GM12865 (cell line): ENCODE data around the gene RELN.

ENCODE experiments used
- DNase-seq: peaks from one replicate; pipeline ENCODE4 v3.0.0; 2010; ENCODE audit warnings: low read depth
- H3K4me3 ChIP-seq: 2 replicates; pipeline ENCODE4 v1.5.1; 2011; ENCODE audit warnings: mild to moderate bottlenecking, low read depth, low read length, control low read depth
- CTCF ChIP-seq: IDR thresholded peaks from 2 replicates; pipeline ENCODE4 v1.5.1; 2011; ENCODE audit warnings: low read length, control low read depth, low read depth, inconsistent platforms; ENCODE audit not compliant: insufficient read depth; ENCODE audit errors: missing control alignments

RELN gene

DNA sequence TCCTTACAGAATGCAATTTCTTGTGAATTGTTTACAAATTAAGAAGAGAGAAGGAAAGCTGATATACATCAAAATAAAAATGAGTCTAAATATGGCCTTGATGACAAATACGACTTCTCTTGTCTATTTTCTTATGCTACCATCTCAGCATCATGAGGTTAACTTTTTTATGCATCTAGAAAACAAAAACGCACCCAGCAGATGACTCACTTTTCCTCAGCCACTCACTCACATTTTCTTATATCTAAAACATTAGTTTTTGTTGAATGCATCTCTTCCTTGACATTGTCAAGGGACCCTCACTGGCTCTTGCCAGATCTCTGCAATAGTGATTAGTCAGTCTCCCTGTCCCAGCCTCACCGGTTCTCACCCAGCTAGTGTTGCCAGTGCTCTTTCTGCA is 287.0 kb downstream of the RELN start:
- no peak for DNase-seq
- no peak overlapping the region for H3K4me3 ChIP-seq
- TF ChIP-seq CTCF = no peak

DNA sequence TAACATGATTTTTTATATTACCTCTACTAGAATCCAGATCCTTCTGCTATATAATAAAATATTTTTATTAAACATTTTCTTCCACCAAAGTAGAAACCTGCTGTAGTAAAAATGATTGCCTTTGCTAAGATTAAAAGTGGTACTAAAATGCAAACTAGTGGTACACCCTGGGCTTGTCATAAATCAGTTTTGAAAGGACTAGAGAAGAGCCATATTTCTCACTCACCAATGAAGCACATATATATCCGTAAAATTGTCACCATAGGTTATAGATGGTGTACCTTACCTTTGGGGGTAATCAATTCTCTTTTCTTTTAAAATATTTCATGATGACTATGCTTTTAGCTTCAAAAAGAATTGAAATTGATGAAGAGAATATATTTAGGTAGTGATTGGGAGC is 290.4 kb downstream of the RELN start:
- TF ChIP-seq CTCF = no peak
- H3K4me3 ChIP-seq = no peak overlapping the region
- DNase-seq = no peak

GRCh38 chr7:103698064-103698463 is 291.4 kb downstream of the RELN start:
- no peak overlapping the region for H3K4me3 ChIP-seq
- TF ChIP-seq CTCF = no peak
- DNase-seq = no peak

DNA sequence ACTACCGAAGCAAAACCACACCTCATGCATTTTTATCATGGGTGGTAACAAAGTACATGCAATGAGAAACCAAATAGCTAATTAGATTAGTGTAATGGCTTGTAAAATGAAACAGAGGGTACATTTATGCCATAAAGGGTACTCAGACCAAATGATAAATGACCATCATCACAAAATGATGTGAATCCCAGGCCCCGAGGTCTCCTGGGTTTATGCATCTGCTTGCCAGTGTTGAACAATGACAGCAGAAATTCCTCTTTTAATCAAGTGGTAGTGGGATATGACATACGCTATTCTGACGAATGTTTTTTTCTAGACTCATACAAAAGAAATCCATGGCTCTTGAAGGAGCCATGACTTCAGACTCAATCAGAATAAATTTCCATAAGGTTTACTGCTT is 293.9 kb downstream of the RELN start:
- no peak for TF ChIP-seq CTCF
- no peak for DNase-seq
- no peak overlapping the region for H3K4me3 ChIP-seq

DNA sequence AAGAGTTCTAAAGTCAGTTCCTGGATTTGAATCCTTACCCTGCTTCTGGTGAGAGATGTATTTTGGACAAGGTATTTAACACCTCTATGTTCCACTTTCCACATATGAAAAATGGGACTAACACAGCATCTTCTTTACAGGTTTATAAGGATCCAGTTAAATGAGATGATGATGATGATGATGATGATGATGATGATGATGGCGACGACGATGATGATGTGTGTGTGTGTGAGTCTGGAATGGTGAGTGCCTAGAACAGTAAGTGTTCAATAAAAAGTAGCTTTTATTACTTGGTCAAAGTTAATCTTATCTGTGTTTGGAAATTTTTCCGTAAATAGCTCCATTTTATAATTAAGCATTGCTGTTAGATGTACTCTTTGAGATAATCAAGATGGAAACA is 295.2 kb downstream of the RELN start:
- H3K4me3 ChIP-seq = no peak overlapping the region
- TF ChIP-seq CTCF = no peak
- no peak for DNase-seq

GRCh38 chr7:103691291-103691690 is 298.2 kb downstream of the RELN start:
- no peak for TF ChIP-seq CTCF
- DNase-seq = no peak
- H3K4me3 ChIP-seq = no peak overlapping the region

DNA sequence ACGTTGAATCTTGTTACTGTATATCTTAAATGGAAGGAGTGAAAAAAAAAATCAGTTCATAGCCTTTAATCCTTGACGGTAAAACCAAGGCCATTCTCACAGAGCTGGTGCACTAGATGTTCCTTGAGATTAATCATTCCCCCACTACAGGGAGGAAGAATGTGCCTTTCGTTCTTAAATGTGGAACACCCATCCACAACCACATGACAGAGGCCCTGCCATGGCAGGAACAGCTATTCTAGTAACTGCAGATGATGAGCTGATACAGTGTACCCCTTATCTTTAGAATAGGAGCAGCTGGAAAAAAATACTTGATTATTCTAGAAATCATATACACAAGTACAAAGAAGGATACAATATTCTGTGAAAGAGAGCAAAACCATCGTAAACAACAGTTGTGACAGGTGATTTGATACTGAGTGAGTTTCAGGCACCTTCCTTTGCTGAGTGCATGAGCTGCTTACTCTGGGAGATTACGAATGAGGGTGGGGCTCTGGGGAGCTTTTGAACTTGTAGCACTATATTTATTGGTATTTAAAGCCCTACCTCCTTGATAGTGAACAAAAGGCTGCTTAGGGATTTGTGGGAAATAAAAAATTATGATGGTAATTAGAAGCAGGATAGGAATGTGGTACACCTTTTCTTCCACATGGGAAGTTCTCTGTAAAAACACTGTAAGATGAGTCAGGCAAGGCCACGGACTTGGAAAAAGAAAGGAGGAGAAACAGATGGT is 299.1 kb downstream of the RELN start:
- no peak overlapping the region for H3K4me3 ChIP-seq
- TF ChIP-seq CTCF = no peak
- DNase-seq = no peak
